Posterior vena cava (tissue), 2 donors: ENCODE data around the gene DEGS2. TPM values are rescaled to one million over a fixed set of nuclear protein-coding genes. Genes with fewer than 3 reads are reported as not detected.
"Not testable (repeated sequence)": the region's sequence is repeated elsewhere in the genome, so short reads cannot be mapped to it uniquely, and the experiment has no call there.

ENCODE experiments used
- DNase-seq: peaks from one replicate; pipeline ENCODE4 v3.0.0-alpha.2; 2020; ENCODE audit warnings: low spot score
- intact Hi-C, 2 donors: fragments of 100-400 bp; cut with DNase I; formaldehyde crosslinking; loops; one replicate each; pipeline versions ENCODE4 v1.14.1 to v1.14.2; 2022 to 2023
- total RNA-seq, 2 donors: library from RNA; stranded (reverse); fragmentation: NEBNext Ultra II Directional; extraction: Animal tissue kit (Norgen Biotek cat#: 25700); gene quantifications; one replicate each; pipeline ENCODE4 v1.2.1, GENCODE V29; 2021
- donor health status: DM: yes; HTN: yes; CAD: no.
- donor health status: DM: yes; HTN: yes; CAD: no.

The DEGS2 gene
- total RNA-seq, 2 donors from 2014 or later = 0.10 to 1.2 TPM

DNA sequence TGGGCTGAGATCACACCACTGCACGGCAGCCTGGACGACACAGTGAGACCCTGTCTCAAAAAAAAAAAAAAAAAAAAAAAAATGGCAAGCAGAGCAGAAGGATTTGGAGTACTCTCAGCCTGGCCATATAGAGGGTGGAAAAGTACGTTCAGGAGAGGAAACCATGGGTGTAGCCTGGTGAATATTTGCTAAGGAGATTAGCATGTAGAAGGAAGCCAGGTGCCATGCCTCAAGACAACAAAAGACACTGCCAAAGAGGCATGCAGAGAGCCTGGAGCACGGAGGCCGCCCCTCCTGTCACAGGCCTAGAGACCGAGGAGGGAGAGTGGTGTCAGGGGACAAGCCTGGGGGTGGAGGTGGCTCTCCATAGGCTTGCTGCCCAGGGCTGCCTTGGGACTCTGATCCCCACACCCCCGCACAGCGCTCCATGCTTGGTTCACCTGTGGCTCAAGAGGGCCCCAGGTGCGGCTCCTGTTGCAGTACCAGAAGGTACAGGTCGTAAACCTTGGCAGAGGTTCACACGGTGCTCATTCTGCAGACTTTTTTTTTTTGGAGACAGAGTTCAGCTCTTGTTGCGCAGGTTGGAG, 27.9 kb upstream of the DEGS2 start:
- intact Hi-C loops = no loop called here
- DNase-seq = no peak

DNA sequence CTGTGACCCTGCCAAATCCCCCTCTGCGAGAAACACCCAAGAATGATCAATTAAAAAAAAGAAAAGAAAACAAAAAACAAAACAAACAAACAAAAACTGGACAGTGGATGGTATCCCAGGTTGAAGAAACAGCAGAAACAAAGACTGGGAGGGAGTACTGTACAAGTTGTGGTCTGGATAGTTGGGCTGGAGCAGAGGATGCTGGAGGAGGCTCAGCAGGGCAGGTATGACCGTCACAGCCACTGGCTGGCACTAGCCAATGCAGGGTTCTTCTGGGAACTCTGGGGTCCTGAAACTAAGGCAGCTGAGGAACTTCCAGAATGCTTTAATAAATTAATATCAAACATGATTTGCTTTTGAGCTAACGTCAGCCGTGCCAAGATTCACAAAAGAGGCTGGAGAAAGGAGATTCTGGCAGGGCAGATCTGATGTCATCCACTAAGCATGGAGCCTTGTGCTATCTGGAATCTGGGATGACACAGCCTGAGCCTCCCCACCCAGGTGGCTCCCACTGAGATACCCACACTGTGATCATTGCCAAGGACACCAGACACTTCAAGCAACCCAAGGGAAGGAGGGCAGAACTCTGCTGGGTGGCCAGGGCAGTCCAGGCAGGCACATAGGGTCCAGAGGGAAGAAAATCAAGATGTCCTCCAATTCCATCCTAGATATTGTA, 22.6 kb upstream of the DEGS2 start:
- intact Hi-C loops, DNase-seq: not testable (repeated sequence)

DNA sequence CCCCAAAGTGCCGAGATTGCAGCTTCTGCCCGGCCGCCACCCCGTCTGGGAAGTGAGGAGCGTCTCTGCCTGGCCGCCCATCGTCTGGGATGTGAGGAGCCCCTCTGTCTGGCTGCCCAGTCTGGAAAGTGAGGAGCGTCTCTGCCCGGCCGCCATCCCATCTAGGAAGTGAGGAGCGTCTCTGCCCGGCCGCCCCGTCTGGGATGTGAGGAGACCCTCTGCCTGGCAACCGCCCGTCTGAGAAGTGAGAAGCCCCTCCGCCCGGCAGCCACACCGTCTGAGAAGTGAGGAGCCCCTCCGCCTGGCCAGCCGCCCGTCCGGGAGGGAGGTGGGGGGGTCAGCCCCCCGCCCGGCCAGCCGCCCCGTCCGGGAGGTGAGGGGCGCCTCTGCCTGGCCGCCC, 21.2 kb upstream of the DEGS2 start:
- DNase-seq, intact Hi-C loops: not testable (repeated sequence)

DNA sequence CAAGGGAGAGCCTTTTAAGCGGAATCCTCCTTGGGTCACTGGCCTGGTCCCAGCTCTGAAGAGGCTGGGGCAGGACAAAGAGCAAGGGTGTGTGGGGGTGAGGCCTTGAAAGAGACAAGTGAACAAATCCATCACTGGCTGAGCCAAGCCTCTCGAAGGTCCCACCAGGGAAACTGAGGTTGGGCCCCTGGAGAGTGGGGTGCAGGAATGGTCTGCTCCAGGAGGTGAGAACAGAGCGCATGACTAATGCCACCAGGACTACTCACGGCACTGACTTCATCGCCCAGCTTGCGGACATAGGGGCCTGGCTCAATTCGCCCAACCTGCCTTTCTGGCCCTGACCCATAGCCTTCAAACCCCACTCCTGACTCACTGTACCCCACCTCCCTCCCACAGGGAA, 19.2 kb upstream of the DEGS2 start:
- intact Hi-C loops = no loop called here
- DNase-seq = no peak

DNA sequence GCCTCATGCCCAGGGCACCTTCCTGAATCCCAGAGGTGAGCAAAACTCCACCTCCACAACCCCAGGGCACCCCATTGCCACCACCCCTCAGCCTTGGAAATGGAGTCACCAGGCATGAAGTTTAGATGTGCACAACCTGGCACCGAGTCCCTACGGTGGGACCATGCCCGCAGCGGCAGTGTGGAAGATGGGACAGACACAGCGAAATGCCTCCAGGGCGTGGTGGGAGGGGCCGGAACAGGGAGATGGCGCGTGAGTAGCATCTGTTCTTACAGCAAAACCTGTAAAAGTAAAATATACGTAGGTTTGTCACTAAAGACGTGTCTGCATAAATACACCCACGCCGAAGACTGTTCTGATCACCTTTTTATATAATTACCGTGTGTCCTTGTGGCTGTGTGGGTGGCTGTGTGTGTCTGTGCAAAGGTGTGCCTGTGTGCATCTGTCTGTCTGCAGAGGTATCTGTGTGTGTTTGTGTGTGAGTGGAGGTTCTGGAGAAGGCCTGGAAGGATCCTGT, 17.4 kb upstream of the DEGS2 start:
- intact Hi-C loops = no loop called here
- no peak for DNase-seq

DNA sequence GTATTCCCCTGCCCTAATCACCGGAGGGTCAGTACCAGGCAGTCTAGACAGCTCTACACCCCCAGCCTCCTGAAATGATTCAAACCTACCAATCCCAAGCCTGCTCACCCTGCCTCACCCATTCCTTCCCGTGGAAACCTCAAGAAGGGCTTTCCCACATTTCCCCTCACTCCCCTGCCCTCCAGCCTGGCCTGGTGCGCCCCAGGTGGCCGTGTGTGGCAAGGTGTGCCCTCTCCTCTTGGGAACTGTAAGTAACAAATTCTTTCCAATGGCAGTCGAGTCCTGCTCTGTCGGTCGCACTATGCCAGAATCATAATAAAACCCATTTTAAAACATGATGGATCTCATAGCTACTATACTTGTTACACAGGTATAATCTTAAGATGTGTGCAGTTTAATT, 13.9 kb upstream of the DEGS2 start:
- intact Hi-C loops = no loop called here
- DNase-seq = no peak

DNA sequence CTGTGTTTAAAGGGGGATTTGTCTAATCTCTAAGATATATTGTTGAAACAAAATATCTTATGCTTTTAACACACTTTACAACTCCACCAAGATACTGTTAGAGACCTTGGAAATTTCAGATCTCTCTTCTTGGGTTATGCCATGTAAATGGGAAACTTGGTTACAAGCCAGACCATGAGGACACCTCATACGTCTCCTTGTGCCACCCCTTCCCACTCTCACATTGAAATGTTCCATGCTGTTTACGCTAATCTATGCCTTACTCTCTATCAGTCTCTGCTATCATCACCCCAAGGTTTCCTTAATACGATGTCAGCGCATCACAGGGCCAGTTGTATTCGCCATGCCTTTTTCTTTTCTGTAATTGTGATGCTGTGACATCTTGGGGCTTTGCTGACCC, 13.4 kb upstream of the DEGS2 start:
- intact Hi-C loops = no loop called here
- no peak for DNase-seq

DNA sequence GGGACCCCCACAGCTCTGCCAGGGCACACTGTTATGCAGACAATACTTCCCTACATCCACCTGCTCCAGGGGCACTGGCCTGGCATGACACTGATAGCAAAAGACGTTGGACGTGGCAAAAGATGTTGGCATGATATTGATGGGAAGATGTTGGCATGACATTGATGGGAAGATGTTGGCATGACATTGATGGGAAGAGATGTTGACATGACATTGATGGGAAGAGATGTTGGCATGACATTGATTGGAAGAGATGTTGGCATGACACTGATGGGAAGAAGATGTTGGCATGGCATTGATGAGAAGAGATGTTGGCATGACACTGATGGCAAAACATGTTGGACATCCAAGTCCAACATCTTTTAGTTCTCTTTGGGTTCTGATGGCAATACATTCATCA, 11.4 kb upstream of the DEGS2 start:
- intact Hi-C loops = no loop called here
- no peak for DNase-seq

DNA sequence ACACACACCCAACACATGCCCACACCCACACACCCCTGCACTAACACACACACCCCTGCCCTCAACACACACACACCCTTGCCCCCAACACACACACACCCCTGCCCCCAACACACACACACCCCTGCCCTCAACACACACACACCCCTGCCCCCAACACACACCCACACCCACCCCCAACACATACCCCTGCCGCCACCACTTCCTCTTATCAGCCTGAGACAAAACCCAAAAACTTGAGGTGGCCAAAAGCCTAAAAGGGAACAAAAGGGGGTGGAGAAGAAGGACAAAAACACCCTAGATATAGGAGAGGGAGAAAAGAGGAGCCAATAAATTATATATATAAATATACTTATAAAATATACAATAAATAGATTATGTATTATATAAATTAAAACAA, 9.1 kb upstream of the DEGS2 start:
- no peak for DNase-seq
- intact Hi-C loops = no loop called here

DNA sequence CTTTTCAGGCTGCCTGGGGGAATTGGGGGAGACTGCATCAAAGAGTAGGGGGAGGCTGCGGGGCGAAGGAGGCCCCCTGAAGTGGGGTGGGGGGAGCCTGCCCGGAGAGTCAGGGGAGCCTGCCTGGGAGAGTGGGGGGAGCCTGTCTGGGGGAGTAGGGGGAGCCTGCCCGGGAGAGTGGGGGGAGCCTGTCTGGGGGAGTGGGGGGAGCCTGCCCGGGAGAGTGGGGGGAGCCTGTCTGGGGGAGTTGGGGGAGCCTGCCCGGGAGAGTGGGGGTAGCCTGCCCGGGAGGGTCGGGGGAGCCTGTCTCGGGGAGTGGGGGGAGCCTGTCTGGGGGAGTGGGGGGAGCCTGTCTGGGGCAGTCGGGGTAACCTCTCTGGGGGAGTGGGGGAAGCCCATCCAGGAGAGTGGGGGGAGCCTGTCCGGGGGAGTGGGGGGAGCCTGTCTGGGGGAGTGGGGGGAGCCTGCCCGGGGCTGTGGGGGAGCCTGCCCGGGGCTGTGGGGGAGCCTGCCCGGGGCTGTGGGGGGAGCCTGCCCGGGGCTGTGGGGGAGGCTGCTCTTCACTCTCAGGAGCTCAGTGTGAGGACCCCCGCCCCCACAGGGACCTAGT, 6.5 kb upstream of the DEGS2 start:
- DNase-seq = no peak
- intact Hi-C loops = no loop called here

DNA sequence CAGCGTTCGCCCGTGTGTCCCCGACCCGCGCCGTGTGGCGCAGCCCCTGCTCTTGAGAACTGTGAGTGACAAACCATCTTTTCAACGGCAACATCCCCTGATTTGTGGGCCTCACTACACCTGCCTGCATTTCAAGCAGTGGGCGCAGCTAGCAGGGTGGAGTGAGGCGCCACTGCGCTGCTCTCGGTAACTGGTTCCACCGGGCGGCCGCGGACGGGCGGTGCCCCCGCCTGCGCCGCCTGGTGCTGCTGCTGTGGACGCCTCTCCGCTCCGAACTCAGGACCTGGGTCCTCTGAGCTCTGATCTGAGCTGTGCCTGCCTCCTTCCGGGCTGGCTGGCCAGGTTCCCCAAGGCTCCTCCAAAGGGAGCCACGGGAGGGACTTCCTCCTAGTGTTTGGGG, 5.9 kb upstream of the DEGS2 start:
- intact Hi-C loops = no loop called here
- DNase-seq = no peak

DNA sequence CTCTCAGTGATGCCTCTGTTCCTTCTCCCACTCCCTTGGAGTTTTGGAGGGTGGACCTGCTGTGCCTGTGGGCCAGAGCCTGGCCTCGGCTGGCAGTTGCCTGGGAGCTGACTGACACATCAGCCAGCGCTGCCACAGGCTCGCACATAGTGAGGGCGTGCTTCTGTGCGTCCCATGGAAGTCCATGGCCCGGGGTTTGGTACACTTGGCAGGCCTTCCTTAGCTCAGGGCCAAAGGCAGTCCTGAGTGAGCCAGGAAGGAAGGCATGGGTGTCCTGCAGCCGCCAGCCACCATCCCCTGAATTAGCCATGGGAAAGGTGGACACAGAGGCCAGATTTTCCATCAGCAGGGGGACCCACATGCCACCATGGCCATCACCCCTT, 1.1 kb upstream of the DEGS2 start:
- no peak for DNase-seq
- intact Hi-C loops = no loop called here

DNA sequence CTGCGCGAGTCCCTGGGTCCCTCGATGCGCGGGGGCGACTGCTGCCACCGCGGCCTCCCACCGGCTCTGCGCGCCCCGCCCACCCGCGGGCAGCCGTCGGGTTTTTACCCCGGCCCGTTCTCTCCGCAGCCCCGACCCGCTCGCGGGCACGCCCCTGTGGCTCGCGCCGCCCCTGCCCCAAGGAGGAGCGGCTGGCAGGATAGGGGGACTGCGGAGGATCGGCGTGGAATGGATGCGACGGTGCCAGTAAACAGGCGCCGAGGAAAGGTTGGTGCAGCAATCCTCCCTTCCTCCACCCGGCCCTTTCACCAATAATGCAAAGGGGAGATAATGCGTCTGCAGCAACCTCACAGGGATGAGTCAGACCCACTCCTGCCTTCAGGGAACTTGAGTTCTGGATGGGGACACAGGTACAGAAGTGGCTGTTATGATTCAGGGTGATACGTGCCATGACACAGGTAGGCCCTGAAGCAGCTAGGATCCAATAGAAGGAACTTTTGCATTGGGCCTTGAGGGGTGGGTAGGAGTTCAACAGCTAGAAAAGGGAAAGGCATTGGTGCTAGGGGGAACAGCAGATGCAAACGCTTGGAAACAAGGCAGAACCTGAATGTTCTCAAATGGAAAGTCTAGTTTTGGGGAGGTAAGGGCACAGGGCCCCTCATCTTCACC, 554 bp upstream of the DEGS2 start:
- intact Hi-C loops = no loop called here

DNA sequence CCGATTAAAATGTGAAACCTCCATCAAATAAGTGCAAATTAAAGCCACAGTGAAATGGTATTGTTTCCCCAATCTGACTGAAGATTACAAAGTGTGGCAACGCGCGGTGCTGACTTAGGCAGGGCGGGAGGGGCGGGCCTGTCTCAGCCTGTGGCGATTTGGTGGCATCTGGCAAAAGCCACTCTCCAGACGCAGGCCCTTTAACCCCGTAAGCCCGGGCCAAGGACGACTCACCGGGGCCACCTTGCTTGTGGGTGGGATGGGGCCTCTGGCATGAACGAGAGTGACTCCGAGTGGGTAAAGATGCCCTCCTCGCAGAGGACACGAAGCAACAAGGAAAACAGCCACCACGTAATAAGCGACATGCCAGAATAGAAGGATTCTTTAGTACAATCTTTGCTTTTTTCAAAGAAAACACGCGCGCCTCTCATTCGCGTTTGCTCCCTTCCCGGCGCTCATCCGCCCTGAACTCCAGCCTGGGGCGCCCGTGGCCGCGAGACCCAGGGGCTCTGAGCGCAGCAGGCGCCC, 815 bp downstream of the DEGS2 start:
- no peak for DNase-seq
- intact Hi-C loops = no loop called here

More for the DNA sequence above, 554 bp upstream of the DEGS2 start:
- no peak for DNase-seq

DNA sequence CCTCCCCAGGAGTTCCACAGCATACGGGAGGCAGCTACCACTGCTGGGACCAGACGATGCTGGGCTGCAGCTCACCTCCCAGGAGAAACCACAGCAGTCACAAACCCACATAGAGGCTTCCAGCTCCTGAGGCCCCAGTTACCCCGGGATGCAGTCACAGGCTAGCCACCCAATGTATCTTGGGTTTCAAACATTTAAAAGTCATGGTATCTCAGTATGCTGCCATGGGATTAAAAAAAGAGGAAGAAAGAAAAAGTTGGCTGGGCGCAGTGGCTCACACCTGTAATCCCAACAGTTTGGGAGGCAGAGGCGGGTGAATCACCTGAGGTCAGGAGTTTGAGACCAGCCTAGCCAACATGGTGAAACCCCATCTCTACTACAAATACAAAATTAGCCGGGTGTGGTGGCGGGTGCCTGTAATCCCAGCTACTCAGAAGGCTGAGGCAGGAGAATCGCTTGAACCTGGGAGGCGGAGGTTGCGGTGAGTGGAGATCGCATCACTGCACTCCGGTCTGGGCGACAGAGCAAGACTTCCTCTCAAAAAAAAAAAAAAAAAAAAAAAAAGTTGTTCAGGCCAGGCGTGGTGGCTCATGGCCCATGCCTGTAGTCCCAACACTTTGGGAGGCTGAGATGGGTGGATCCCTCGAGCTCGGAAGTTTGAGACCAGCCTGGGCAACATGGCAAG, 1.8 kb downstream of the DEGS2 start:
- intact Hi-C loops, DNase-seq: not testable (repeated sequence)

DNA sequence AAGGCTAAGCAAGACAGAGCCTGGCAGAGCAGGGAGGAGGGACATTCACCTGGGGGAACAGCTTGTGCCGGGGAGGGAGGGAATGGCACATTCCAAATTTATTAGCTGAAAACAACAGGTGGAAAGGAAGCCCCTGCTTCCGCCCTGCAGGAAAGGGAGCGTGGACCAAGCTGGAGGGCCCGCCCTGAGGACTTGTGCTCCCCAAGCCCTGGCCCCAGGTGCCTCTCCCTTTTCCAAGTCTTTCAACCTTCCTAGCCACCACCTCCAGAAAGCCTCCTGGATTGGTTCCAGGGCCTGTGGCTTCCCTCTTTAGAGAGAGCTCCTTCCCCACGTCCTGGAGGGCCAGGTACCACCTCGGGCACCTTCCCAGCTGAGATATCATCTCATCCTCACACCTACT, 2.7 kb downstream of the DEGS2 start:
- no peak for DNase-seq
- intact Hi-C loops = no loop called here

DNA sequence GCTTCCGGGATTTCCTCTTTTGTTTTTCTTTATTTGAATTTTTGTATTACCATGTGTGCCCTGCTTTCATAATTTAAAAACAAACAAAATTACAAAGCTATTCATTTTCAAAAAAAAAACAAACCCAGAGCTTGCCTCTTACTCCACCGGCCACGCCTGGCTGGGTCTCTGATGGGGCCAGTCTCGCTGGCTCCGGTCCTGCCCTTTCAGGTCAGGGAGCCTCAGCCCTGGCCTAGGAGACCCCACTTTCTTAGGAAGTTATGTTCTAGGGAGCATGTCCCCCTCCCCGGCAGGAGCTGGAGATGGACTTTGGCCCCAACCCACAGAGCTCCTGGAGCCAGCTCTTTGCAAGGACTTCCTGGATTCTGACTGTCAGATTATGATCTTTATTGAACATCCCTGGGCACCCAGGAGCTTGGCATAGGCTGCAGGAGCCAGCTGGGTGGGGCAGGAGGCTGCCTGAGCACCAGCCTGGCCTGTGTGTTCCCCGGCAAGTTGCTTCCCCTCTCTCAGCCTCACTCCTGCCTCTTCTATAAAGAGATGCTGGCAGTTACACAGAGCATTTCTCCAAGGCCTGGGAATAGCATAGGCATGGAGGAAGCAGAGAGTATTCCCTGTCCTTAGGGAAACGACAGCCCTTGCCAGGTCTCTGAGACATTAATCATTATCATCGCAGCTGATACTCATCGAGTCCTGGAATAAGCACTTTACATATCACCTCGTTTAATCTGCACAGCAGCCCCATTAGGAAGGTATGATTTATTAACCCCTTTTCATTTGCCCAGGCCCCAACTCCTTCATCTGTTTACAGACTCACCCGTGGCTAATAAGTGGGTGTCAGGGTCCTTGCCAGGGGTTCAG, 3.5 kb downstream of the DEGS2 start:
- intact Hi-C loops = no loop called here
- DNase-seq = no peak

DNA sequence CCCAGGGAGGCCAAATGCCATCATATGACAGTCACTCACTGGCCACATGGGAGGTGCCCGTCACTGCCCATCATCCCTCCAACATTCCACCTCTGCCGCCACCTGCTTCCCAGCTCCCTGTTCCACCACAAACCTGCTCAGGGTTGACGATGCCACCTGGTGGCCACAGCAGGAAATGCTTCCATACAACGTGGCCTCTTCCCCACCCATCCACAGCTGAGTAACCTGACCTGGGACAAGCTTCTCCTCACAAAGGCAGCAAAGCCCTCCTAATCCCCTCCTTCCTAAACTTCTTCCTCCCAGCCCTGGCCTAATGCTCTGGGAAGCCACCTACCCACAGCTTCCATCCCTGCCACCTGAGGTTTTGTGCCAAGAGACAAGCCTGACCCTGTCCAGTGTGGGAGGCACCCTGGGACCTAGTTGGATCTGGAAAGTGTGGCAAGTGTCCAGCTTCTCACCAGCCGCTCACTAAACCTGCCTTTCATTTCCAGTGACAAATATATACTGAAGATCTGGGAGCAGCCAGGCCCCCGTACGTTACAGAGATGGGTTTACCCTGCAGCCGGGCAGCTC, 4.3 kb downstream of the DEGS2 start:
- no peak for DNase-seq
- intact Hi-C loops = no loop called here
